Erythroblast (primary cell): ENCODE results near the gene FAM120AOS.
A peak's percentile ranks its signal among the peaks of the same experiment; 100 is the strongest.
"Not testable (repeated sequence)": the region's sequence is repeated elsewhere in the genome, so short reads cannot be mapped to it uniquely, and the experiment has no call there.

Experiments used
- DNase-seq, 2 experiments: peaks; one replicate each; lab custom pipeline; 2025; lab: John Stamatoyannopoulos, UW
- GATA1 ChIP-seq: IDR thresholded peaks from 2 replicates; pipeline ENCODE4 v1.6.1; 2011; ENCODE audit warnings: low read depth, mild to moderate bottlenecking, control low read depth, low read length, moderate library complexity
- POLR2A ChIP-seq: IDR thresholded peaks from 2 replicates; pipeline ENCODE4 v1.6.1; 2011; ENCODE audit warnings: mild to moderate bottlenecking, low read length

FAM120AOS gene

DNA sequence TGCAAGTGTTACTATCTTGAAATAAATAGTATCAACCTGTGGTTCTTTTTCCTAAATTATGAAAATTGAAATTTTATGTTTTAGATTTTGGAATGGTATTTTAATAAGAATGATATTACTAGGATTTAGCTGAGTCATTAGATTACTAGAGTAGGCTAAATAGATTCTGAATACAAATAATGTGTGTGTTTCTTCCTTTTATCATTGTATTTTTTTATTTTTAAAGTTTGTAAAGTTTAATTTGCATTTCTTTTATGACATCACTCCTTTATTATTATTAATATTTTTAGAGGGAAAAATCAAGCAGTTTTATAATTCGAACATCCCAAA lies 8.0 kb upstream of the FAM120AOS start:
- no peak for TF ChIP-seq GATA1
- no peak for TF ChIP-seq POLR2A
- no peak for DNase-seq

DNA sequence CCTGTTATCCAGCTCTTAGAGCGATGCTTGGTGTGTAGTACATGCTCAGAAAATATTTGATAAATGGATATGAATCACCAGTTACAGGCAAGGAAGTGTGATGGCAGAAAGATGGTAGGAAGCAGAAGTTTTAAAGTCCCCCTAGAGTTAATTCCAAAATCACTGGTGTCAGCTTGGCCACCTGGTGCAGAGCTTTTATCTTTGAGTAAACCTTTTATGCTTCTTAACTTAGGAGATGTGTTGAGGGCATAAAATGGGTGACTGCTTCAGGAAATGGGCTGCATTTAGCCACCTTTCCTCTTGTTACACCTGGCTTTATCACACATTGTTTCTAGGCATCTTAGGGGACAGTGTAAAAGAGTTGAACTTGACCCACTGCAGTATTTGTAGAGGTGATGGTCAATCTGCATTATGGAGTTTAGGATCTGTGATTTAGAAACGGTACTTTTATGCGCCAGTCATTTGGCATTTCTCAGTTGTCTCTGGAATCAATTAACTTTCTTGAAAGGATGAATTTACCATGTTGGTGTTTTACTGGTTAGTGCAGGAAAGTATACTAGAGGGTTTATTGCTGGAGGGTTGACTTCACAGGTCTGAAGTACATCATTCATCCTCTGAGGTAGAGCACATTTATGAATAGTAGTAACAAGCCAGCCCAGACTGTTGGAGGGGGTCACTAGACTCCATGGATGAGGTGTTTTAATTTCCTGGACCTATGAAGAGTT lies 7.5 kb upstream of the FAM120AOS start:
- DNase-seq, result no peak
- TF ChIP-seq POLR2A (no peak), GATA1 (no peak)

DNA sequence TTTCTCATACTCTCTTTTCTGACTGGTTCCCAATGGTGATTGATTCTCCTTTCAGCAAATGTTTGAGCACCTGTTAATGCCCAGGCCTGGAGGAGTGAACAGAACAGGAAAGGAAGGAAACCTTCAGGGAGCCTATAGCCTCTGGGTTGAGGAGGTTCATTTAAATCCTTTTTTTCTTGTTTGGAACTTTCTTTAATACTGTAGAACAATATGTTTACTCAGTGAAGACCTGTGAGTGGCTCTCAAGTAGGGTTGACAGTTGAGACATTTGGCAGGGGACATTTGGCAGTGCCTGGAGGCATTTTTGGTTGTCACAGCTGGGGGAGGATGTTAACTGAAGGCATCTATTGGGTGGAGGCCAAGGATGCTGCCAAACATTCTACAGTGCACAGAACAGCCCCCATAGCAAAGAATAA lies 6.1 kb upstream of the FAM120AOS start:
- DNase-seq, result no peak
- no peak for TF ChIP-seq GATA1
- TF ChIP-seq POLR2A, result no peak

DNA sequence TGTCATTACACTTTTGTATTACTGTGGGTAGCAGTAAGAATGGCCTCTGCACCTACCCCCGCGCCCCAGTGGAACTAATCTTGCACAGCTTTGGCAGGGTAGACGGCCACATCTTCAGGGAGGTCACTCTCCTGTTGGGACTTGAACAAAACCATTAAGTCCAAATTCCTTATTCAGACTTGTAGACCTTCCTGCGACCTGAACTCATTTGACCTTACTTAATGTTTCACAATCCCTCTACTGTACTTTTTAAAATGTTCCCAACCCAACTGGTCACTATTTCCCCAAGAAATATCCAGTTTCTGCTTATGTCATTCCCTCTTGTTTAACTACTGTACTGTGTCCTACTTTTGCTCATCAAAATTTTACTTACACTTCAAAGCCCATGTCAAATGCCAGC lies 5.3 kb upstream of the FAM120AOS start:
- DNase-seq, result no peak
- TF ChIP-seq POLR2A (no peak), GATA1 (no peak)

DNA sequence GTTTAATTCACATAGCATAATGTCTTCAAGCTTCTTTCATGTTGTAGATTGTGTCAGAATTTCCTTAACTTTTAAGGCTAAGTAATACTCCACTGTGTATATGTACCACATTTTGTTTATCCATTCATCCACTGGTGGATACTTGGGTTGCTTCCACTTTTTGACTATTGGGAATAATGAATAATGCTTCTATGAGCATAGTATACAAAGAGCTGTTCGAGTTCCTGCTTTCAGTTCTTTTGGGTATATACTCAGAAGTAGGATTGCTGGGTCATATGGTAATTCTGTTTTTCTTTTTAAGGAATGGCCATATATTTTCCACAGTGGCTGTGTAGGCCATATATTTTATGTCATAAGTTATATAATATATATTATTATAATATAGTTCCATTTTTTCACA lies 3.6 kb upstream of the FAM120AOS start:
- no peak for DNase-seq
- TF ChIP-seq GATA1 (no peak), POLR2A (no peak)

DNA sequence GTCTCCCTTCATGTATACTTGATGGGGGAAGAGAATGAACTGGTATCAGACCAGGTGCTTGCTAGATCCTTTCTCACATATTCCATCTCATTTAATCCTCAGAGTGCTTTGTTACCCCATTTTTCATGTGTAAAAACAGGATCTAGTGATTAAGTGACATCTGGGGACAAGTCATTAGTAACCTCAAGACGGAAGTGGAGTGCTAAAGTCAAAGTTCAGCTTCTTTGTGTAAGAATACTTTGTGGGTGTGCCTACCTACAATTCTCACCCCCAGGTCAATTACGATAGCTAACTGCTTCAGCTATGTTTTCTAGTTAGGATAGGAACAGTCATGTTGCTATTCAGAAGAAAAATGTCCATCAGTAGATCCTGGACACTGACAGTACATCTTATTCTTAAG lies 3.1 kb upstream of the FAM120AOS start:
- no peak for DNase-seq
- no peak for TF ChIP-seq POLR2A

DNA sequence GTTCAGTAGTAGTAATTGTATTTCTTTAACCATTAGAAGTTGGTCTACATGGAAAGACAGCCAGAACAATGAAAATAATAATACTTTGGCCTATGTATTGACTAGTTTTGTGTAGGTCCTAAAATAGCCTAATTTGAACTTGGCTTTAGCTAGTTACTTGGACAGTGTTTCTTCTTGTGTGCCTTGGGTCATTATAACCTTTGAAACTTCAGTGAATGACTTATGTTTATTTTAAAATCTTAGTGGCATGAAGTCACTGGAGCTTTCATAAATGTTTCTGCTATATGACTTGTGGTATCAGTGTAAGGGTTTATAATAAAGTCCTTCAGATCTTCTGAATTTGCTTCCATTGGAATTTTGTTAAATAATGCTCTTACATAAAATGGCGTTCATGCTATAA lies 2.6 kb upstream of the FAM120AOS start:
- no peak for TF ChIP-seq POLR2A
- TF ChIP-seq GATA1, result no peak

DNA sequence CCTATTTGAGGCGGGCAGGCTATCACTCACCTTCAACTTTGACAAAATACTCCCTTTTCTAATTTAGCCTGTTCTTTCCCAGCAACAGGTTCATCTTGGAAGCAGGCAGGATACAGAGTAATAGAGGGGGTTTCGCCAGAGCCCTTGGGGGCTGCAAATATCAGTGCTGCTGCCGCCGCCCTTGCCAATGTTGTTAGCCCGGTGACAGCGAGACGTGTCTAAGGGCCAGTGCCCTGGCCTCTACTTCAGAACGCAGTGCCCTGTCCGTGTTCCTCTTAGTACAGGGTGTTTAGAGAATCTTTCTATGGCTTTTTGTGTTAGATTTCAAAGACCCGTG lies 703 bp downstream of the FAM120AOS start:
- DNase-seq, result no peak
- TF ChIP-seq GATA1, result no peak
- no peak for TF ChIP-seq POLR2A

More for the DNA sequence above, 2.6 kb upstream of the FAM120AOS start:
- DNase-seq, result no peak

DNA sequence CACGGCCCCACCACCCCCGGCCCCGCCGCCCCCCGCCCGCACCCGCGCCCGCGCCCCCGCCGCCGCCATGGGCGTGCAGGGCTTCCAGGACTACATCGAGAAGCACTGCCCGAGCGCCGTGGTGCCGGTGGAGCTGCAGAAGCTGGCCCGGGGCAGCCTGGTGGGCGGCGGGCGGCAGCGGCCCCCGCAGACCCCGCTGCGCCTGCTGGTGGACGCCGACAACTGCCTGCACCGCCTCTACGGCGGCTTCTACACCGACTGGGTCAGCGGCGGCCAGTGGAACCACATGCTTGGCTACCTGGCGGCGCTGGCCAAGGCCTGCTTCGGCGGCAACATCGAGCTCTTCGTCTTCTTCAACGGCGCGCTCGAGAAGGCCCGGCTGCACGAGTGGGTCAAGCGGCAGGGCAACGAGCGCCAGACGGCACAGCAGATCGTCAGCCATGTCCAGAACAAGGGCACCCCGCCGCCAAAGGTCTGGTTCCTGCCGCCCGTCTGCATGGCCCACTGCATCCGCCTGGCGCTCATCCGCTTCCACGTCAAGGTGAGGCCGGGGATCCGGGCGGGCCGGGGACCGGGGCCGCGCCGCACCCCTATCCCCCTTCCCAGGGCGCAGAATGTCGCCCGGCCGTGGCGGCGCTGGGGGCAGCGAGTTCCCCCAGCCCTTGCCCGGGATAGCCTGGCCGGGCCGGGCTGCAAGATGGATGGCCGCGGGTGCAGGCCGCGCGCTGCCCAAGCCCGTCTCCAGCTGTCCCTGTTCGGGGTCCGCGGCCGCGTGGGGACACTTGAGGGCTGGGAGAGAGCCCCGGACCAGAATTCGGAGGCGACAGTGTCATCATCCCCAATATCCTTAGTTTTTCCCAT lies 1.3 kb downstream of the FAM120AOS start:
- no peak for TF ChIP-seq GATA1
- TF ChIP-seq POLR2A, result no peak
- peak; percentile 72 to 78 for DNase-seq

DNA sequence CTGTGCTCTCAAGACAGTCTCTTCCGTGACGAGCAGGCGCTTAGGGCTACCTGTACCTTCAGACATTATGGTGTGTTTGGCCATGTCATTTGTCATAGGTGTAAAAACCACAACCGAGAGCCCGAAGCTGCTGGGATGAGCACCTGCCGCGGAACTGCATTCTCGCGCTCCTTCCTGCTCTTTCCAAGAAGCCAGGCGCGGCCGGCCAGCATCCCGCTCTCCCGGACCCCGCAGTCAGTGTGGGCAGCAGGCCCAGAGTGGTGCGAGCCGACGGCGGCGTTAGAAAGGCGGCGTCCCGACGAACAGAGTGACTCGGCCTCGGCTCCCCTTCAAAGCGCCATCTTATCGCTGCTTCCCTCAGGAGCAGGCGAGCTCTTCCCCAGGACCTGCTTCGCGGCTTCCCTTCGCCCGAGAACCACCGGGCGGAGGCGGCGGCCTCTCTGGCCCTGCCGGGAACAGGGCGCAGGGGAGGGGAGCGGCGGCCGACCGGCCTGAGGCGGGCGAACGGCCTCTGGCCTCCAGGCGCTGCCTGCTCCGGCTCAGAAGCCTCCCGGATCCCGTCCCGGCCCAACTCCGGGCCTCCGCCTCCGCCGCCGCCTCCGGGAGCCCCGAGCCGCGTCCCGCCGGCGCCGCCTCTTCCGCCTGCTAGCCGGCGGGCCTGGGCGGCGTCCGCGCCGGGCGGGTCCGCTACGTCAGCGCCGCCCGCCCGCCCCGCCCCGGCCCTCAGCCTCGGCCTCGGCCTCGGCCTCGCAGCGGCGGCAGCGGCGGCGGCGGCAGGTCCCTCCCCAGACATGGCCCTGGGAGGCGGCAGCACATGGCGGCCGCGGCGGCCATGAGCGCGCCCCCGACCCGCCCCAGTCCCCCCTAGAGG lies 2.2 kb downstream of the FAM120AOS start, which contains the start of gene FAM120A:
Gene FAM120A, plus strand, starts transcription at position 741 of the 871 bp plus-strand sequence. CDS start 231 bp downstream, outside the sequence.
- peak; percentile 87 to 93 for DNase-seq
- no peak for TF ChIP-seq GATA1
- TF ChIP-seq POLR2A, result peak; percentile 86

DNA sequence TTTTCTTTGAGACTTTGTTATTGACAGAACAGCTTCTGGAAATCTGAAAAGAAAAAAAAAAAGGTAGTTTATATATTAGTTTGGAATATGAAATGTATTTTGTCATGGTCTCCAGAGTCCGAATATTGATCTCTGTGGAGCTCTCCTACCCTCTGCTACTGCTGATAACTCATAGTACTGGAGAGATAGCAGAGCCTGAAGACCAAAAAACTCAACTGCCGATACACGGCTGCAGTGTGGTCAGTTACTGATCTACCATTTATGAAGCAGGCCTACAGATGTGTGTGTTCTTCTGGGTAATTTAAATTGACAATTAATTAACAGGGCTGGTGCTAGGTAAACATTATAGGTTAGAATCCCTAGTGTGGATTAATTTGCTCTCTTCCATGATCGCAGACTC lies 5.7 kb downstream of the FAM120AOS start:
- TF ChIP-seq GATA1 (no peak), POLR2A (no peak)
- peak; percentile 23 to 74 for DNase-seq

DNA sequence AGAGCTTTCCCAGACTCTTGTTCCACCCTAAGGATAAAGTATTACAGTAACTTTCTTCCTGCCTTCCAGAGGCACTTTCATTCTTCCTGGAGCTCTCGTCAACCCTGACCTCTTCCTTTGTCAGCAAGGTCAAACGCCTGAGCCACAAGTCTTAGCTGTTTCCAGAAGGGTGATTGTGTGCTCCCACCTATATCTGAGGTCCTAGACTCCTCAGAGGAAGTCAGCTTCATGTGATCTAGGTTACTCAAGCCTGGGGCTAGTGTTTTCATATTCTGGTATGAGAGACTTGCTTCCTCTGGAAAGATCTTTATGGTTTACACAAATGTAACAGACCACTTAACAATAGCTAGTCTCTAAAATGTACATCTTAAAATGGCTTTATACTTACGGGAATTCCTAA lies 7.3 kb downstream of the FAM120AOS start:
- no peak for DNase-seq
- TF ChIP-seq POLR2A (no peak), GATA1 (no peak)

DNA sequence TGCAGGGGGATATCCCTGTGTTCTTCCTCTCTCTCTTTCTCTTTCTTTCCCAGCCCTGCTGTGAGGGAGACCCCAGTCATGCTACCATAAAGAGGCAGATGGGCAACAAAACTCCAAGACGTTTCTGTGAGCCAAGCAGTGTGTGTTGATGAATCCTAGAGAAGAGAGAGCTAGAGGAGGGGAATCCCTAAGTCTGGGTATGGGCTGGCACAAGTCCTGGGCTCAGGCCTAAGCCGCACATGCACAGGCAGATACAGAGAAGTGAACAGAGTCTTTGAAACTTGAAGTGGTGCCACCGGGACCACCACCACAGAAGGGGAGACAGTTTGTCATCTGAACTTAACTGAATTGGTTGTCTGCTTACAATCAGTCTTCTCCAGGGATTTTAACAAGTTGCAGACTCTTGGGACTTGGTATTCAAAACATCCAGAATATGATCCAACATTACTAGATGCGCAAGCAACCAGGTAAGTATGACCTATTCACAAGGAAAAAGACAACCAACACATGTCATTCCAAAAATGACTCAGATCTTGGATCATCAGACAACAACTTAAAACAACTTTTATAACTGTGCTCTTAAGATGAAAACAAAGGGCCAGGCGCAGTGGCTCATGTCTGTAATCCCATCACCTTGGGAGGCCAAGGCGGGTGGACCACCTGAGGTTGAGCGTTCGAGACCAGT lies 12.3 kb downstream of the FAM120AOS start:
- no peak for DNase-seq
- TF ChIP-seq POLR2A, result no peak
- TF ChIP-seq GATA1, result no peak

DNA sequence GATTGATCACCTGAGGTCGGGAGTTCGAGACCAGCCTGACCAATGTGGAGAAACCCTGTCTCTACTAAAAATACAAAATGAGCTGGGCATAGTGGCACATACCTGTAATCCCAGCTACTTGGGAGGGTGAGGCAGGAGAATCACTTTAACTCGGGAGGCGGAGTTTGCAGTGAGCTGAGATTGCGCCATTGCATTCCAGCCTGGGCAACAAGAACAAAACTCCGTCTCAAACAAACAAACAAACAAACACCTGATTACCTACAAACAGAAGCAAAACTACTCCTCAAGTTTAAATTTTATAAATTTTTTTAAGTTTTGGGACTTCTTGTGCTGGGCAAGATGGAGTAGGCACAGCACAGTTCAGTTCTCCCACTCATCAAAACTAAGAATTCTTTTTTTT lies 14.1 kb downstream of the FAM120AOS start:
- not testable (repeated sequence) for DNase-seq
